Transverse colon (tissue), 4 donors: Measurements from ENCODE around the gene SYT7. TPM values are rescaled to one million over a fixed set of nuclear protein-coding genes. Genes with fewer than 3 reads are reported as not detected.

Experiments
- DNase-seq: peaks from one replicate; pipeline ENCODE4 v3.0.0-alpha.2; 2019
- H3K27ac ChIP-seq, 4 donors: fragments of 200-600 bp; sonication (generic); 2 replicates each; pipeline ENCODE4 v1.5.1; 2016 to 2018; ENCODE audit warnings: inconsistent platforms in 4 of 4
- H3K27me3 ChIP-seq: fragments of 200-600 bp; sonication (generic); 2 replicates; pipeline ENCODE4 v1.5.1; 2017; ENCODE audit warnings: inconsistent platforms
- H3K36me3 ChIP-seq, 4 donors: fragments of 200-600 bp; sonication (generic); 2 replicates each; pipeline ENCODE4 v1.5.1; 2017 to 2019; ENCODE audit warnings: inconsistent platforms in 4 of 4
- H3K4me1 ChIP-seq, 4 donors: fragments of 200-600 bp; sonication (generic); 2 replicates each; pipeline ENCODE4 v1.5.1; 2017 to 2020; ENCODE audit warnings: inconsistent platforms in 4 of 4
- H3K4me3 ChIP-seq, 4 donors: fragments of 200-600 bp; sonication (generic); 1 replicate in 1 of 4; 2 replicates in 3 of 4; pipeline versions ENCODE4 v1.5.1 to v1.6.1; 2017 to 2019; ENCODE audit warnings: inconsistent platforms in 4 of 4
- H3K9me3 ChIP-seq, 2 donors: fragments of 200-600 bp; sonication (generic); 2 replicates each; pipeline ENCODE4 v1.5.1; 2017 to 2019; ENCODE audit warnings: inconsistent platforms in 2 of 2
- EP300 ChIP-seq: sonication (generic); formaldehyde crosslinking; IDR thresholded peaks from one replicate; pipeline ENCODE4 v1.6.1; 2017; ENCODE audit warnings: antibody characterized with exemption, low read depth
- POLR2A ChIP-seq: fragments of 450-650 bp; IDR thresholded peaks from one replicate; pipeline ENCODE4 v1.6.1; 2016; ENCODE audit warnings: antibody characterized with exemption, mild to moderate bottlenecking, moderate library complexity
- POLR2AphosphoS5 ChIP-seq, 3 donors: sonication (generic); formaldehyde crosslinking; IDR thresholded peaks; one replicate each; pipeline ENCODE4 v1.6.1; 2016; ENCODE audit warnings: antibody characterized with exemption in 3 of 3
- WGBS, 2 donors: methylation state at CpG; one replicate each; pipeline ENCODE4 v1.1.5; 2018; ENCODE audit warnings: low coverage in 1 of 2; 5-methylcytosine and 5-hydroxymethylcytosine counted together
- in situ Hi-C, 4 donors: fragments of 200-750 bp; cut with MboI; loops; one replicate each; pipeline versions ENCODE4 v1.15.0 to v1.15.1; 2017; ENCODE audit warnings: low sequenced_read_pairs in 3 of 4, low pct_ligation_motif_present in 1 of 4, low pct_unique_long_range_greater_than_20kb in 1 of 4
- intact Hi-C: fragments of 100-400 bp; cut with DNase I; formaldehyde crosslinking; loops from one replicate; pipeline ENCODE4 v1.15.1; 2023; ENCODE audit warnings: low total_unique reads
- total RNA-seq, 4 donors: library from RNA; depleted of rRNA; stranded (reverse); fragments of >200 nt; gene quantifications; one replicate each; pipeline ENCODE4 v1.1.0, GENCODE V29; 2016
- TF ChIP-seq, protein P1 (sequence below), 5 experiments: fragments of 200-600 bp in 3 of 5; fragments of 450-650 bp in 2 of 5; sonication (generic) in 3 of 5; IDR thresholded peaks; 1 replicate in 2 of 5; 2 replicates in 3 of 5; pipeline ENCODE4 v1.5.1; 2016 to 2017; ENCODE audit warnings: antibody characterized with exemption in 5 of 5, inconsistent platforms in 3 of 5, mild to moderate bottlenecking in 2 of 5, moderate library complexity in 1 of 5

The SYT7 gene
- total RNA-seq, 4 donors from 2014 or later, result 6.8 to 26.2 (median 12.8) TPM

DNA sequence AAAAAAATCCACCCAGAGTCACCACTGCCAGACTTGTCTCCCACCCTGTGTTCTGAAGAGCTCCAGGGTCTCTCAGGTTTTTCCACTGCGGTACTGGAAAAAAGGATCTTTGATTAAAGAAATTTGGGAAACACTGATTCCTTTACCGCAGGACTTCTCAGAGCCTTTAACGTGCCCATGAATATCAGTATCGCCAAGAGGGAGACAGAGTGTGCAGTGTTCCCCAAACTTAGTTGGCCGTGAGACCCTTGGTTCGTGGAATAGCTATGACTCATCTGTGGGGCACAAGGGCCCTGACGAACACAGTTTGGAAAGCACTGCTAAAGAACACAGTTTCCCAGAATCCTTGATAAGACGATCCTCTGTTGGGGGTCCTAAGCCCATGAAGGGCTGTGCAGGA, 31.7 kb downstream of the SYT7 start:
- 82 to 100% methylated on average over 2 to 8 of the region's 8 CpGs for WGBS, 2 donors
- H3K36me3 ChIP-seq, result no peaks in the 10 kb centered on the region
- intact Hi-C loops, result no loop called here
- H3K27me3 ChIP-seq, result peaks cover 49% of the 10 kb centered on the region
- H3K4me3 ChIP-seq, result no peak overlapping the region
- H3K9me3 ChIP-seq, result no peaks in the 10 kb centered on the region
- no peaks in the 10 kb centered on the region for H3K4me1 ChIP-seq
- in situ Hi-C loops, result no loop called here
- TF ChIP-seq, protein P1, sequence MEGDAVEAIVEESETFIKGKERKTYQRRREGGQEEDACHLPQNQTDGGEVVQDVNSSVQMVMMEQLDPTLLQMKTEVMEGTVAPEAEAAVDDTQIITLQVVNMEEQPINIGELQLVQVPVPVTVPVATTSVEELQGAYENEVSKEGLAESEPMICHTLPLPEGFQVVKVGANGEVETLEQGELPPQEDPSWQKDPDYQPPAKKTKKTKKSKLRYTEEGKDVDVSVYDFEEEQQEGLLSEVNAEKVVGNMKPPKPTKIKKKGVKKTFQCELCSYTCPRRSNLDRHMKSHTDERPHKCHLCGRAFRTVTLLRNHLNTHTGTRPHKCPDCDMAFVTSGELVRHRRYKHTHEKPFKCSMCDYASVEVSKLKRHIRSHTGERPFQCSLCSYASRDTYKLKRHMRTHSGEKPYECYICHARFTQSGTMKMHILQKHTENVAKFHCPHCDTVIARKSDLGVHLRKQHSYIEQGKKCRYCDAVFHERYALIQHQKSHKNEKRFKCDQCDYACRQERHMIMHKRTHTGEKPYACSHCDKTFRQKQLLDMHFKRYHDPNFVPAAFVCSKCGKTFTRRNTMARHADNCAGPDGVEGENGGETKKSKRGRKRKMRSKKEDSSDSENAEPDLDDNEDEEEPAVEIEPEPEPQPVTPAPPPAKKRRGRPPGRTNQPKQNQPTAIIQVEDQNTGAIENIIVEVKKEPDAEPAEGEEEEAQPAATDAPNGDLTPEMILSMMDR (IDR thresholded peaks at IDR 0.05), result no peak
- TF ChIP-seq EP300, result no peak
- no peak for TF ChIP-seq POLR2A
- TF ChIP-seq POLR2AphosphoS5 (IDR thresholded peaks at IDR 0.05), result no peak
- DNase-seq, result no peak
- no peak overlapping the region for H3K27ac ChIP-seq

DNA sequence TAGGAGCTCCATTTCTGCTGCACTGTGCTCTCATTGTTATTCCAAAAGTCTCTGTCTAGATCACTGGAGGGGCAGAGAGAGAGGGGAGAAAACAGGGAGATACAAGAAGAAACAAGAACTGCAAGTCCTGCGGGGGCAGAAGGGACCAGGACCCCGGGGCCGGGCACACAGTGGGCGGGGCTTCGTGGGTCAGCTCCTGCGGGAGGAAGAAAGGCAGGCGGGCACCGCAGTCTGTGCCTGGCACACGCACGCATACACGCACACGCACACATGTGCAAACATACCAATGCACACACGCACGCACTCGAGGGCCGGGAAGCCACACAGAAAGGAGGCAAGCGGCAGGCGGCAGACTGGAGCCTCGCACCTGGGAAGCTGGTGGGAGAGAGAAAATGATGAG, 33.6 kb downstream of the SYT7 start:
- WGBS, 2 donors, result 77 to 83% methylated on average over 8 to 19 of the region's 19 CpGs
- H3K27me3 ChIP-seq, result peaks cover 29% of the 10 kb centered on the region

DNA sequence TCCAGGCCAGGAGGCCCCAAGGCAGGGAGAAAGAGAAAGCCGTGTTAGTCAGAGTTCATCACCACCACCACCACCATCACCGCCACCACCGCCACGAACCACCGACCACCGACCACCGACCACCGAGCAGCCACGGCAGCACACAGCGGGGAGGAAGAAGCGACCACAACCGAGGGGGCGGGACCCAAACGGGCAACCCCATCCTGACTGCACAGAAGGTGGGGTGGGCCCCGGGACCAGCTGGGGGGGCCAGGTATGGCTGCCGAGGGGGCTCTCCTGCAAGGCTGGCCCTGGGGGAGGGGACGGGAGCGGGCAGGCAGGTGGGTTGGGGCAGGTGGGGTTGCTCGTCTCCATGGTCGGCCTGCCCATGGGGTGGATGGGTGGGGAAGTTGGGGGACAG, 34.2 kb downstream of the SYT7 start:
- intact Hi-C loops, result no loop called here
- Histone ChIP-seq H3K27me3 (peaks cover 25% of the 10 kb centered on the region), H3K27ac (no peak overlapping the region), H3K36me3 (no peaks in the 10 kb centered on the region), H3K4me1 (no peaks in the 10 kb centered on the region), H3K4me3 (no peak overlapping the region), H3K9me3 (no peaks in the 10 kb centered on the region)
- 26 to 75% methylated on average over 7 to 19 of the region's 20 CpGs for WGBS, 2 donors
- no peak for DNase-seq
- in situ Hi-C loops, result no loop called here
- TF ChIP-seq POLR2A, result no peak
- no peak for TF ChIP-seq POLR2AphosphoS5 (IDR thresholded peaks at IDR 0.05)
- TF ChIP-seq EP300, result no peak
- TF ChIP-seq, protein P1 (IDR thresholded peaks at IDR 0.05), result no peak

More for the DNA sequence above, 33.6 kb downstream of the SYT7 start:
- DNase-seq, result no peak
- intact Hi-C loops (no loop called here), in situ Hi-C loops (no loop called here)
- Histone ChIP-seq H3K36me3 (no peaks in the 10 kb centered on the region), H3K4me1 (no peaks in the 10 kb centered on the region), H3K27ac (no peak overlapping the region), H3K4me3 (no peak overlapping the region), H3K9me3 (no peaks in the 10 kb centered on the region)
- TF ChIP-seq POLR2A, result no peak
- no peak for TF ChIP-seq EP300
- TF ChIP-seq POLR2AphosphoS5 (IDR thresholded peaks at IDR 0.05), result no peak
- TF ChIP-seq, protein P1 (IDR thresholded peaks at IDR 0.05), result no peak

DNA sequence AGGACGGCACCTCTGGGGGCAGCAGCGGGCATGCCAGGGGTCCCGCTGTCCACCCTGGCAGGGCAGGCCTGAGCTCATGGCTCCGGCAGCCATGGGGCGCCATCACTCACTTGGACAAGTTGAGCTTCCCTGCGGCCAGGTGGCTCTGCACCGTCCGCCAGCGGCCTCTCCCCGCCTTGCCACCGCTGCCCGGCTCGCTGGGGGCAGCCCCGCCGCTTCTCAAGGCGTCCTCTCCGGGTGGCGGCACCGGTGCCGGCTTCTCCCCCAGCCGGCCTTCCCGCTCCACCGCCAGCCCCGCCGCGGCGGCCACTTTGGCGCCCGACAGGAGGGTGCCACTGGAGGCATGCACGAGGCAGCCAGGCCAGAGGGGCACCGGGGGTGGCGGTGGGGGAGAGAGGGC, 35.0 kb downstream of the SYT7 start:
- H3K36me3 ChIP-seq, result no peaks in the 10 kb centered on the region
- no peaks in the 10 kb centered on the region for H3K9me3 ChIP-seq
- peaks cover 22% of the 10 kb centered on the region for H3K27me3 ChIP-seq
- 93% methylated on average over 32 of the region's 32 CpGs; no CpG with 5 or more reads in 1 of the 2 donors for WGBS, 2 donors
- no peaks in the 10 kb centered on the region for H3K4me1 ChIP-seq
- H3K27ac ChIP-seq, result no peak overlapping the region
- intact Hi-C loops, result no loop called here
- in situ Hi-C loops, result no loop called here
- H3K4me3 ChIP-seq, result no peak overlapping the region
- DNase-seq, result no peak
- TF ChIP-seq POLR2AphosphoS5 (IDR thresholded peaks at IDR 0.05), result no peak
- TF ChIP-seq POLR2A, result no peak
- TF ChIP-seq EP300, result no peak

- Histone ChIP-seq H3K4me3 (no peak overlapping the region), H3K27me3 (peaks cover 16% of the 10 kb centered on the region), H3K27ac (no peak overlapping the region), H3K36me3 (no peaks in the 10 kb centered on the region), H3K9me3 (no peaks in the 10 kb centered on the region), H3K4me1 (no peaks in the 10 kb centered on the region)
- DNase-seq, result no peak
- intact Hi-C loops (no loop called here), in situ Hi-C loops (no loop called here)
- TF ChIP-seq POLR2AphosphoS5 (IDR thresholded peaks at IDR 0.05) (no peak), POLR2A (no peak), EP300 (no peak)
- TF ChIP-seq, protein P1 (IDR thresholded peaks at IDR 0.05), result peak in 3 of 5 experiments; percentile 22 to 34 (median 24)
- 90% methylated on average over 7 of the region's 7 CpGs; no CpG with 5 or more reads in 1 of the 2 donors for WGBS, 2 donors
These were observed 35.5 kb downstream of the SYT7 start for GRCh38 chr11:61545341-61545740.
